G401 (cell line): ENCODE data around the gene CHD2. TPM values are rescaled to one million over a fixed set of nuclear protein-coding genes. Genes with fewer than 3 reads are reported as not detected.
"Not testable (repeated sequence)": the region's sequence is repeated elsewhere in the genome, so short reads cannot be mapped to it uniquely, and the experiment has no call there.

Experiments
- DNase-seq: peaks from one replicate; pipeline ENCODE4 v3.0.0-alpha.2; 2015; ENCODE audit warnings: low spot score
- in situ Hi-C: cut with HindIII; loops from 2 replicates; pipeline ENCODE4 v1.10.0; 2016; ENCODE audit warnings: low sequenced_read_pairs, mixed read lengths
- total RNA-seq: library from RNA; depleted of rRNA; stranded (reverse); fragments of >200 nt; shearing (Covaris generic); gene quantifications from 2 replicates; pipeline ENCODE4 v1.2.3, GENCODE V29; 2014; rRNA removed

The CHD2 gene
- total RNA-seq = 28.2 and 38.9 TPM in 2 replicates

DNA sequence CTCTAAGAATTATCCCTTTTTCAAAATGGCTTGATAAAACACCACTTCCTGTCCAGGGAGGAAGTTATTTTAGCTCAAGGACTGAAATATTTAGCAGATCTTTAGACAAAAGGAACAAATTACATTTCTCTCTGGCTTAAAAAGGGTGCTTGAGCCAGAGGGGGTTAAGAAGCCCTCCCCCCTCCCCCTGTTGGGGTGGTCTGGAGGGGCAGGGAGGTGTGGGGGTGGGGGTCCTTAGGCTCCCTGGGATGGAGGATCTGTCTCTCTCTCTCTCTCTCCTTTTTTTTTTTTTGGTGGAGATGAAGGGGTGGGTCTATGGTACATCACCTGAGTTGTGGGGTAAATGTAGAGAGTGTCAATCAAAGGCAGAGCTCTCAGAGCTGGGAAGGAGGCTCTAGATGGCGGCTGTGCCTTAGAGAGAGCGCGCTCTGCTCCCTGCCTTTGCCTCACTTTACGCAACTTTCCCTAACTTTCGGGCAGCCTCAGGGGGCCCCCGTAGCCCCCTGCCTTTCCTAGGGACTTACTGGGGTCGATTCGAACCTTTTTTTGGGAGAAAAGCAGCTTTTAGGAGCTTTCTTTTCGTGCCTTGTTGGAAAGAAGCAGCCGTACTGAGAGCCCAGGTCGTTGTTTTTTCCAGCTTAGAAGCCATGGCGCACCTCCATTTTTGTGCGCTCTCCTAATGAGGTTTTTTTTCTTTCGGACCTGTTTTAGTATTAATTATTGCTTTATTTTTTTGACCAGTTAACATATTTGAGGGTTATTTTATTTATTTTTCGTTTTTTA lies at the start of gene CHD2:
TSS of gene CHD2 (plus strand) at position 377 of the 783 bp plus-strand sequence. CDS start 914 bp downstream, outside the sequence.
- DNase-seq = peak; percentile 88
- in situ Hi-C loops = no loop called here

DNA sequence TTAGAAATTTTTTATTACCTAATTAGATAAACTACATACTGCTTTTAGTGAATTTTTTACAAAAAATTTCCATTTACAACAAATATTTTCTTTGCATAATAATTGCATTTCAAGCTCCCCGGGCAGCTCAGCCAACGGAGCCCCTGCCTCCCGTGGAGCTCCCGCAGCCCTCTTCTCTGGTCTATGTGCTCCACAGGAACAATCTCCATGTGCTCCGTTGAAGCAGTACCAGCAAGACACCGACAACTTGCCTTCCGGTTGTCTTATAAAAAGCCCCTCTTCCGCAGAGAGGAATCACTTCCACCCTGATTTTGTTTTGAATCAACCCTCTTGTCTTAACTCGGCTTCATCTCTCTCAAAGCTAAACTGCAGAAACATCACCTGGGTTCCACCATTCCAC lies 46.9 kb upstream of the CHD2 start:
- in situ Hi-C loops = no loop called here
- DNase-seq = no peak

GRCh38 chr15:92861742-92862141 lies 38.4 kb upstream of the CHD2 start:
- no peak for DNase-seq
- in situ Hi-C loops = no loop called here

DNA sequence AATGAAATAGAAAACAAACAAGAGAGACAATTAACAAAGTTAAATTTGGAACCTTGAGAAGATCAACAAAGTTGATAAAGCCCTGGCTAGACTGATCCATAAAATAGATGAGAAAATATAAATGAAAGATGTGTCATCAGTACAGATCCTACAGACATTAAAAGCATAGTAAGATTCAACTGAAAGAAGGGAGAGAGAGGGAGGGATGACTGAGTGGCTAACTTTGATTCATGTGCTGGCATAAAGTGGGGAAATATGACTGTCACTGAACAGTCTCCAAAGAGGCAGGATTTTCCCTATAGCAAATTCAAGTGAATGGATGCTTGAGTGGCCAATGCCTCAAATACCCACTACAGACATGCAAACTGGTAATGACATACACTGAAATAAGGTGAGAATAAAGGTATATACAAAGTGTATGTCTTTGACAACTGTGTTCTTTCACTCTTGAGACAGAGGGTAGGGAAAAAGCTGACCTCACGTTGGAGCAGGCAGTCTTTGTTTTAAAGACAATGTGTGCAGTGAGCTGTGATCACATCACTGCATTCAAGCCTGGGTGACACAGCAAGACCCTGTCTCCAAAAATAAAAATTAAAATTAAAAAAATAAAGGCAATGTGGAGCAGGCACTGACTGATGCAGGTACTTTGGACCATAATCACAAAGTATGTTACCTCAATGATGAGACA lies 35.9 kb upstream of the CHD2 start:
- in situ Hi-C loops = no loop called here
- DNase-seq = no peak

DNA sequence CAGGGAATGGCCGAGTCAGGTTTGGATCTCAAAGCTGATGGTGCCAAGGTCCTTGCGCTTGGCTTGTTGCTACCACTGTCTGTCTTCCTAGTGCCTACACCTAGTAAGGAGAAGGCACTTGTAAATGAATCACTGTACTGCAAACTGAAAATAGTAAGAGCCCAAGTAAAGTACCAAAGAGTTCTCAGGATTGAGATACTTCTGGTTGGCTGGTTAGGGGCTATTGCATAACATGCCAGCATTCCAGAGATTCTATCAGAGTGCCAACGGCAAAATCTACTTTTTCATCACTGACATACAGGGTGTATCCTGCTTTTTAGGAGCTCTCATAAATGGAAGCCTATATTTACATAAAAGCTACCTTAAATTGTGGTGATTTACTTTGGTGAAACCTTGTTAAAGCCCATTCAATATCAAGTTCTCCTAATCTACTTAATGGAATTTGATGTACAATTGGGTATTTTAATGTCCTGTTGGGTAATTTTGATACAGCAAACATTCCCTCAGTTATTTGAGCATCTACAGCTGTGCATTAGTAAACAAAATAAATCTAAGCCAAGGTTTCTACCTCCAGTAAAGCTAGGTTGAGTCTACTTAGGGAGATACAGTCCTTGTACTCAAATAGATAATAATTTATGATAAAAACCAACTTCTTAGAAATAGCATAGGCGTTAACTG lies 30.7 kb upstream of the CHD2 start:
- in situ Hi-C loops = no loop called here
- no peak for DNase-seq

DNA sequence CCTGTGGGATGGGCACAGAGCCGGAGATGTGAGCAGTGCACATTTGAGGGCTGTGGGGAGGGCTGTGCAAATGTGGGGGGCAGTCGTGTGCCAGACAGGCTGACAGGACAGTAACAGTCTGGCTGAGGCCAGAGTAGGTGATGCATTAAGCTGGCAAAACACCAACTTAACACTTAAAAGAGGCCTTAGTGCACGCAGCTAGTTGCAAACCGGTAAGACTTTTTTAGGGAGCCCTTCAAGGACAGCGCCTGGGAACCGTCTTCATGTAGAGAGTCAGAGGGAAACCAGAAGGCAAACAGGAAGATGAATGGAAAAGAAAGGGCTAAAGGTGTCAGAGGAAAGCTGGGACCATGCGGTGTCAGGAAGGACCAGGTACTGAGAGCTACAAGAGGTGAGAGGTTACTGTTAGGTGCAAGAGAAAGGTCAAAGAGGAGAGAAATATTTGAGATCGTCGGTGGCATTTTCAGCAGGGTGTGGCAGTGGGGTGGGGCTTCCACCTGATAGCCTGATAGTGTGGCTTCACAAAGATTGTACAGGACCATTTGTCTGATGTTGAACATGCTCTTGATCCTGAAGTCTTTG lies 30.0 kb upstream of the CHD2 start:
- no peak for DNase-seq
- in situ Hi-C loops = no loop called here

DNA sequence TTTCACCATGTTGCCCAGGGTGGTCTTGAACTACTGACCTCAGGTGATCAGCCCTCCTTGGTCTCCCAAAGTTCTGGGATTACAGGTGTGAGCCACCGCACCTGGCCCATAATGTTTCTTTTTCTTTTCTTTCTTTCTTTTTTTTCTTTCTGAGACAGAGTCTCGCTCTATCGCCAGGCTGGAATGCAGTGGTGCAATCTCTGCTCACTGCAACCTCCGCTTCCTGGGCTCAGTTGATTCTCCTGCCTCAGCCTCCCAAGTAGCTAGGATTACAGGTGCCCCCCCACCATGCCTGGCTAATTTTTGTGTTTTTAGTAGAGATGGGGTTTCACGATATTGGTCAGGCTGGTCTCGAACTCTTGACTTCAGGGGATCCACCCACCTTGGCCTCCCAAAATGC lies 27.2 kb upstream of the CHD2 start:
- DNase-seq, in situ Hi-C loops: not testable (repeated sequence)

GRCh38 chr15:92877000-92877399 lies 23.1 kb upstream of the CHD2 start:
- in situ Hi-C loops = no loop called here
- no peak for DNase-seq

DNA sequence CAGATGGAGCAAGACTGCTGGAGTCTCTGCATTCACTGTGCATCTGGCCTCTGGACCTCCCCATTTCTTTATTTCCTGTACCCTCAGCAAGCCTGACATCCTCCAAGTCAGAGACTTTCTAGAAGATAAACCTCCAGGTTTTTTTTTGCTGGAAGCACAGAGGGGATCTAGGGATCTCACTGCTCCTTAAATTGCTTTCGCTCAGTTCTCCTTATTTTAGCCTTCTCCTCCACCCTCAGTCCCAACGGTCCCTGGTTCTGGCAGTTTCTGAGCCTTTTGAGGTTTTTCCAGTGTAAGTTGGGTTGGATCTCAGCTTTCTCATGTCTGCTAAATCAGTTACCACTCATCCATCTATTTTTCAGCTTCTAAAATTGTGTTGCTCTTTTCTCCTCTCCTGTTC lies 22.7 kb upstream of the CHD2 start:
- no peak for DNase-seq
- in situ Hi-C loops = no loop called here

- in situ Hi-C loops = no loop called here
- DNase-seq = no peak
Observed at GRCh38 chr15:92878593-92879053, 21.5 kb upstream of the CHD2 start.

- DNase-seq = no peak
- in situ Hi-C loops = no loop called here
Observed at GRCh38 chr15:92879949-92880725, 20.0 kb upstream of the CHD2 start.

GRCh38 chr15:92880796-92881195 lies 19.3 kb upstream of the CHD2 start:
- in situ Hi-C loops = no loop called here
- DNase-seq = peak; percentile 26

DNA sequence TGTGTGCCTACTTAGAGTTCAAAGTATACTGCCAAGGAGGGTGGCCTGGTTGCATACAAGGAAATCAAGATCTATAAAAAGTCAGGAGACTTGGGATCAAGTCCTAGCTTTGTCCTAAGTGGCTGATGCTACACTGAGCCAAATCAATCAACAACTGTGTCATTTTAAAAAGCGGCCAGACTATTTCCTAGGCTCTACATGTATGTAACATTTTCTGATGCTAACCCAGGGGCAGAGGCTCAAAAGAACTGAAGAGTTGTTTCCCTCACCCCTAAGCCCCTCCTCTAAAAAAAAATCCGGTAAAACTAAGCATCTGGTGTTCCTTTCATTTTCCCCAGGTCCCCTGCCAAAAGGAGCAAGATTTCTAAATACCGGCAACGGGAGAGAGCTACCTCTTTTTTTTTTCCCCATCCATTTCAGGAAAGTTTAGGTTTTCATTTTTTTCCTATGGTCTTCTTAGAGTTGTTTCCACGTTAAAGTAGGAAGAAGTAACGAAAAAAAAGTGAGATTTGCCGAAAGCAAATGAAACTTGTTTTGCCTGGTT lies 18.8 kb upstream of the CHD2 start:
- in situ Hi-C loops = no loop called here
- peak; percentile 54 for DNase-seq

GRCh38 chr15:92881802-92882696 lies 18.1 kb upstream of the CHD2 start:
- DNase-seq = peak; percentile 100
- in situ Hi-C loops = no loop called here

DNA sequence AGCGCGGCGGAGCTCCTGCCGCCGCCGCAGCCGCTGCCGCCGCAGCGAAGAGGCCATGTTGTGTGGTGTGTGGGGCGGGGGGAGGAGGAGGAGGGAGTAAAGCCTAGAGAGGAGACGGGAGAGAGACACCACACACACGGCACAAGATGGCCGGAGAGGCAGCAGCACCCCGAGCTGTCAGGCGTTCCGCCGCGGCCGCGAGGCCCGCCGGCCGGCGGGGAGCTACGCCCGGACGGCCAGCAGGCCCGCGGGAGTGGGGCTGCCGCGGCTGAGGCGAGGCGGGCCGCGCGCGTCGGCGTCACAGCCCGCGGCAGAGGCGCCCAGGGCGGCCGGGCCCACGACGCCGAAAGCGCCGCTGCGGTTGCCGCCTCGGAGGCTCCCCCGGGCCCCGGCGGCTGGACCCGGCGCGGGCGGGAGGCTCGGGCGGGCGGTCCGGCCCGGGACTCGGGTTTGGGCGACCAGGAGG lies 17.4 kb upstream of the CHD2 start:
- no peak for DNase-seq
- in situ Hi-C loops = no loop called here

GRCh38 chr15:92883163-92883875 lies 16.8 kb upstream of the CHD2 start:
- in situ Hi-C loops = no loop called here

DNA sequence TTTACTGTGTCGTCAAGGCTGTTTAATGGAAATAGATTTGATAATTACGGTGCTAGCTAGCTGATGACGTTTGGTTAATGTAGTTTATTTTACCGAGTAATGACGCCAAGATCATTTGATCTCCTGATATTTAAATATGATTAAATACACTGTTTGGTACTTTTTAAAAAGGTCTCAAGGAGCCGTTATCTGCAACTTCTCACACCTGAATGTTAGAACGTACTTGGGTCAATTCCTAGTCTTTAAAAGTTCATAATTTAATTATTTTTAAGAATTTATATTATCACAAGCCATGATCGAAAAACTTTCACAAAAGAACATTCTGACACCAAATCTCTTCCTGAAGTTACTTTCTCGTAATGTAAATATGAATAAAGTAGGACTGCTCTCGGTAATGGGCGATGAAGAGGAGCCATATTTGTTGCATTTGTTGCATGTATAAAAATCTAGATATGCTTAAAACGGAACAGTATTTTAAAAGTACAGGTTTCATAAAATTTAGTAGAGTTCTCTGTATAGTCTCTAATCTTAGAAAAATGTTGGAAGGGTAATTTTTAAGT lies 16.2 kb upstream of the CHD2 start:
- in situ Hi-C loops = no loop called here
- no peak for DNase-seq

More at GRCh38 chr15:92883163-92883875, 16.8 kb upstream of the CHD2 start:
- DNase-seq = peak; percentile 46
